OCI-LY7 (cell line): ENCODE results near the gene CENPP. TPM values are rescaled to one million over a fixed set of nuclear protein-coding genes. Genes with fewer than 3 reads are reported as not detected.

Experiments used
- BruUV-seq: library from RNA; stranded (reverse); fragments of 400-500 nt; replicated peaks from 2 replicates; lab custom pipeline; 2021; lab: Mats Ljungman, UMichigan
- CTCF ChIA-PET: fragments of 300-600 bp; sonication (Branson Sonifier 250); formaldehyde crosslinking; loops from one replicate; lab custom pipeline; 2022; ENCODE audit warnings: antibody characterized with exemption; ENCODE audit not compliant: unreplicated experiment; lab: Charles Lee
- POLR2A ChIA-PET: fragments of 300-600 bp; sonication (Branson Sonifier 250); formaldehyde crosslinking; loops from one replicate; lab custom pipeline; 2022; ENCODE audit warnings: antibody characterized with exemption; lab: Charles Lee
- DNase-seq: peaks from one replicate; pipeline ENCODE4 v3.0.0-alpha.2; 2015; ENCODE audit warnings: low spot score
- H2AFZ ChIP-seq: fragments of 200-600 bp; sonication (generic), shearing (Covaris generic); 2 replicates; pipeline ENCODE4 v1.6.1; 2014; ENCODE audit warnings: mild to moderate bottlenecking, antibody characterized with exemption, low read length, moderate library complexity
- H3K27ac ChIP-seq: fragments of 200-600 bp; sonication (generic); 2 replicates; pipeline ENCODE4 v1.5.1; 2014; ENCODE audit warnings: mixed run types, low read depth, mild to moderate bottlenecking, moderate library complexity, low read length, inconsistent platforms; ENCODE audit not compliant: poor library complexity, severe bottlenecking
- H3K36me3 ChIP-seq: fragments of 200-600 bp; sonication (generic); 2 replicates; pipeline ENCODE4 v1.6.1; 2014; ENCODE audit warnings: mild to moderate bottlenecking, antibody characterized with exemption, low read length, moderate library complexity, mixed read lengths; ENCODE audit not compliant: insufficient read depth
- H3K4me1 ChIP-seq: fragments of 200-600 bp; sonication (generic); 2 replicates; pipeline ENCODE4 v1.5.1; 2014; ENCODE audit warnings: mild to moderate bottlenecking, low read length; ENCODE audit not compliant: insufficient read depth, poor library complexity, severe bottlenecking
- H3K4me2 ChIP-seq: fragments of 200-600 bp; sonication (generic); 2 replicates; pipeline ENCODE4 v1.6.1; 2014; ENCODE audit warnings: mild to moderate bottlenecking, low read length
- H3K4me3 ChIP-seq: fragments of 200-600 bp; sonication (generic); 2 replicates; pipeline ENCODE4 v1.5.1; 2014; ENCODE audit warnings: mild to moderate bottlenecking, low read depth, low read length; ENCODE audit not compliant: poor library complexity, severe bottlenecking
- H3K79me2 ChIP-seq: fragments of 200-600 bp; sonication (generic); 2 replicates; pipeline ENCODE4 v1.6.1; 2016; ENCODE audit warnings: low read depth, mild to moderate bottlenecking, low read length, moderate library complexity, mixed read lengths; ENCODE audit not compliant: insufficient read depth
- H3K9me2 ChIP-seq: fragments of 200-600 bp; sonication (generic); 2 replicates; pipeline ENCODE4 v1.6.1; 2016; ENCODE audit warnings: mild to moderate bottlenecking, low read length, mixed read lengths; ENCODE audit not compliant: insufficient read depth
- H3K9me3 ChIP-seq: fragments of 200-600 bp; sonication (generic); 2 replicates; pipeline ENCODE4 v1.6.1; 2014; ENCODE audit warnings: mild to moderate bottlenecking, mixed run types, low read length, mixed read lengths
- H4K20me1 ChIP-seq: fragments of 200-600 bp; sonication (generic); 2 replicates; pipeline ENCODE4 v1.6.1; 2014; ENCODE audit warnings: mild to moderate bottlenecking, antibody characterized with exemption, low read length, moderate library complexity, mixed read lengths; ENCODE audit not compliant: insufficient read depth
- EZH2phosphoT487 ChIP-seq: fragments of 200-600 bp; sonication (generic); IDR thresholded peaks from 2 replicates; pipeline ENCODE4 v1.6.1; 2018; ENCODE audit warnings: low read depth, borderline replicate concordance, mild to moderate bottlenecking, mixed run types, antibody characterized with exemption, low read length, moderate library complexity, mixed read lengths
- intact Hi-C: fragments of 100-400 bp; cut with micrococcal nuclease; formaldehyde crosslinking; loops from one replicate; pipeline ENCODE4 v1.10.0; 2022; ENCODE audit not compliant: unreplicated experiment
- total RNA-seq, 2 experiments: library from RNA; depleted of rRNA in 1 of 2; stranded (reverse); fragments of >200 nt in 1 of 2; shearing (Covaris generic) in 1 of 2; gene quantifications; 2 replicates each; pipeline ENCODE4 v1.2.3, GENCODE V29; 2014 to 2022
- TF ChIP-seq, protein P1 (sequence below): fragments of 200-600 bp; sonication (generic); conservative IDR thresholded peaks from 2 replicates; pipeline ENCODE4 v1.5.1; 2014; ENCODE audit warnings: mild to moderate bottlenecking, antibody characterized with exemption, low read length, moderate library complexity, mixed read lengths

Gene CENPP
- total RNA-seq, 2 experiments from 2014 or later: 25.4 to 30.9 TPM

DNA sequence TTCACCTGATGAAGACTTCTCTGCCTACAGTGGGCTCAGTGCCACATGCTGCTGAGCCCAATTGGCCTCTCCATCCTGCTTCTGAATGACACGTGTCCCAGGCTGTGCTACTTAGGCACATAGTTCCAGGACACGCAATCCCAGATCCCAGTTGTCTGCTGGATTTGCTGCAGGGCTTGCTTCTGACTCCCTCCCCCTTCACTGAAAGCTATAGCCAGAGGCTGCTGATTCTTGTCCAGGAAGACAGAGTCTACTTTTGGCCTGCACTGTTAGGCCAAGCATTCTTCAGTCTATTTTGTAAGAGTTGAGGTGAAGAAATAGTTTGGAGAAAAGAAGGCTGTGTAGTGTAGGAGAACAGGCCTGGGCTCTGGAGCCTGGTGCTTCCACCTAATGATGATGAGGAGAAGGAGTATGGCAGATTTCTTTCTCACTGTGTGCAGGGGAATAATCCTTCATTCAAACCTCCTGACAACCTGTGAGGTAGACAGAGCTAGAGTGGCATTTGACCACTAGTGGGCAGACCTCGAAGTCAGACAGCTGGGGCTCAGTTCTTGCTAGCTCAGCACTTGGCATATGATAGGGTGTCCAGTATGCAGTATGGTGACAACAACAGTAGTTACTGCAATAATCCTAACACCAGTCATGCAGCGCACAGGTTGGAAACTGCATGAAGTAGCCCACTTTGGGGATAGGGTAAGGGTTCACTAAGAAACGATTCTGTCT lies 176.1 kb downstream of the CENPP start:
- peak; percentile 30 for DNase-seq
- H3K79me2 ChIP-seq: no peaks in the 10 kb centered on the region
- no peak overlapping the region for H3K27ac ChIP-seq
- H3K9me2 ChIP-seq: no peaks in the 10 kb centered on the region
- ChIA-PET POLR2A (interaction anchor here (0.6 to 1.0 kb wide), 2 partner anchors 11 to 80 kb away, joined by 3 read pairs; no protein-coding TSS in a partner anchor), CTCF (no interaction called here)
- no peaks in the 10 kb centered on the region for H4K20me1 ChIP-seq
- no peak overlapping the region for H3K4me2 ChIP-seq
- no TSS peak for BruUV-seq
- TF ChIP-seq, protein P1, sequence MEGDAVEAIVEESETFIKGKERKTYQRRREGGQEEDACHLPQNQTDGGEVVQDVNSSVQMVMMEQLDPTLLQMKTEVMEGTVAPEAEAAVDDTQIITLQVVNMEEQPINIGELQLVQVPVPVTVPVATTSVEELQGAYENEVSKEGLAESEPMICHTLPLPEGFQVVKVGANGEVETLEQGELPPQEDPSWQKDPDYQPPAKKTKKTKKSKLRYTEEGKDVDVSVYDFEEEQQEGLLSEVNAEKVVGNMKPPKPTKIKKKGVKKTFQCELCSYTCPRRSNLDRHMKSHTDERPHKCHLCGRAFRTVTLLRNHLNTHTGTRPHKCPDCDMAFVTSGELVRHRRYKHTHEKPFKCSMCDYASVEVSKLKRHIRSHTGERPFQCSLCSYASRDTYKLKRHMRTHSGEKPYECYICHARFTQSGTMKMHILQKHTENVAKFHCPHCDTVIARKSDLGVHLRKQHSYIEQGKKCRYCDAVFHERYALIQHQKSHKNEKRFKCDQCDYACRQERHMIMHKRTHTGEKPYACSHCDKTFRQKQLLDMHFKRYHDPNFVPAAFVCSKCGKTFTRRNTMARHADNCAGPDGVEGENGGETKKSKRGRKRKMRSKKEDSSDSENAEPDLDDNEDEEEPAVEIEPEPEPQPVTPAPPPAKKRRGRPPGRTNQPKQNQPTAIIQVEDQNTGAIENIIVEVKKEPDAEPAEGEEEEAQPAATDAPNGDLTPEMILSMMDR: peak; percentile 75
- no peak for TF ChIP-seq EZH2phosphoT487
- no peak overlapping the region for H3K4me3 ChIP-seq
- no peaks in the 10 kb centered on the region for H3K9me3 ChIP-seq
- H2AFZ ChIP-seq: no peak overlapping the region
- H3K4me1 ChIP-seq: no peaks in the 10 kb centered on the region
- intact Hi-C loops: no loop called here
- no peaks in the 10 kb centered on the region for H3K36me3 ChIP-seq

DNA sequence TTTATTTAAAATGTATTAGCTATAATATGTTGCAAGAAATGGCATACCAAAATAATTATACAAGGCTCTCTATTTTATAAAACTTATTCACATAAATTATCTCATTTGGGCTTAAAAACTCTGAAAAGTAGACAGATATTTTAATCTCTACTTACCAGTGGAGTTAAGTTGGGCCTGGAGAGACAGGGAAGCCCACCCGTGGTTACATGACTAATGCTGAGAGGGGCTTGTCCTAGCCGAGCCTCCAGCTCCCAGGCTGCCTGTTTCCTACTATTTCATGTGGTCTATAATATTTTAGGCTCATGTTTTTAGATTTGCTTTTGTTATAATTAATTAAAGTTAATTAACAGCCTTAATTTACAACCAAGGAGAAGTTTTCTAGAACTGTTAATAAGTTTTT lies 177.4 kb downstream of the CENPP start:
- BruUV-seq: no TSS peak

DNA sequence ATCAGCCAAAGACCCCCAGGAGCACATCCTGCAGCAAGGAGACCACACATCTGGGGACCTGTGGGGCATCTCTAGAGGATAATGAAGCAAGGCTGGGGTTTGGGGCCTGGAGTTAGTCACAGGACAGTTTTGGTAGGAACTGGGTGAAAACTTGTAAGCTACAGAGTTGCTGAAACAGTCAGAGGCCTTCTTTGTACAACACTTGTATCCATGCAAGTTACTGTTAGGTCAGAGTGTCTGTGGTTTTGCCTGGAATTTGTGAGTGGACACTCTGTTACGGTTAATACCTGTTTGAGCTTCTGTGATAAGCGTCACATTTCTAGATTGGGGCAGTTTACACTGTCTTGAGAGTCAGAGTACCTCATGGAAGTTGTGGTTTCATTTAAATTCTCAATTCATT lies 179.1 kb downstream of the CENPP start:
- TF ChIP-seq, protein P1: no peak
- no peak for TF ChIP-seq EZH2phosphoT487
- Histone ChIP-seq H3K4me1 (no peaks in the 10 kb centered on the region), H2AFZ (no peak overlapping the region), H3K79me2 (no peaks in the 10 kb centered on the region), H3K4me3 (no peak overlapping the region), H3K36me3 (no peaks in the 10 kb centered on the region), H3K9me2 (no peaks in the 10 kb centered on the region), H4K20me1 (no peaks in the 10 kb centered on the region), H3K4me2 (no peak overlapping the region), H3K9me3 (no peaks in the 10 kb centered on the region), H3K27ac (no peak overlapping the region)
- BruUV-seq: no TSS peak
- no peak for DNase-seq
- intact Hi-C loops: no loop called here
- POLR2A ChIA-PET: no interaction called here
- CTCF ChIA-PET: no interaction called here

More for the DNA sequence above, 177.4 kb downstream of the CENPP start:
- H3K9me2 ChIP-seq: no peaks in the 10 kb centered on the region
- H3K9me3 ChIP-seq: no peaks in the 10 kb centered on the region
- no peaks in the 10 kb centered on the region for H3K36me3 ChIP-seq
- TF ChIP-seq, protein P1: no peak
- TF ChIP-seq EZH2phosphoT487: no peak
- H3K4me1 ChIP-seq: no peaks in the 10 kb centered on the region
- ChIA-PET CTCF (no interaction called here), POLR2A (interaction anchor here (0.7 to 1.0 kb wide), 2 partner anchors 13 to 363 kb away, joined by 3 to 6 read pairs; no protein-coding TSS in a partner anchor)
- H3K4me2 ChIP-seq: no peak overlapping the region
- no peak for DNase-seq
- H3K4me3 ChIP-seq: no peak overlapping the region
- no peak overlapping the region for H3K27ac ChIP-seq
- intact Hi-C loops: no loop called here
- no peak overlapping the region for H2AFZ ChIP-seq
- no peaks in the 10 kb centered on the region for H3K79me2 ChIP-seq
- no peaks in the 10 kb centered on the region for H4K20me1 ChIP-seq
